ENCODE measurements around the gene GLB1L.
"Not testable (repeated sequence)": the region's sequence is repeated elsewhere in the genome, so short reads cannot be mapped to it uniquely, and the experiment has no call there.

GLB1L gene

GRCh38 chr2:219279916-219280516 lies 34.8 kb upstream of the GLB1L start:
- no peak for DNase-seq

DNA sequence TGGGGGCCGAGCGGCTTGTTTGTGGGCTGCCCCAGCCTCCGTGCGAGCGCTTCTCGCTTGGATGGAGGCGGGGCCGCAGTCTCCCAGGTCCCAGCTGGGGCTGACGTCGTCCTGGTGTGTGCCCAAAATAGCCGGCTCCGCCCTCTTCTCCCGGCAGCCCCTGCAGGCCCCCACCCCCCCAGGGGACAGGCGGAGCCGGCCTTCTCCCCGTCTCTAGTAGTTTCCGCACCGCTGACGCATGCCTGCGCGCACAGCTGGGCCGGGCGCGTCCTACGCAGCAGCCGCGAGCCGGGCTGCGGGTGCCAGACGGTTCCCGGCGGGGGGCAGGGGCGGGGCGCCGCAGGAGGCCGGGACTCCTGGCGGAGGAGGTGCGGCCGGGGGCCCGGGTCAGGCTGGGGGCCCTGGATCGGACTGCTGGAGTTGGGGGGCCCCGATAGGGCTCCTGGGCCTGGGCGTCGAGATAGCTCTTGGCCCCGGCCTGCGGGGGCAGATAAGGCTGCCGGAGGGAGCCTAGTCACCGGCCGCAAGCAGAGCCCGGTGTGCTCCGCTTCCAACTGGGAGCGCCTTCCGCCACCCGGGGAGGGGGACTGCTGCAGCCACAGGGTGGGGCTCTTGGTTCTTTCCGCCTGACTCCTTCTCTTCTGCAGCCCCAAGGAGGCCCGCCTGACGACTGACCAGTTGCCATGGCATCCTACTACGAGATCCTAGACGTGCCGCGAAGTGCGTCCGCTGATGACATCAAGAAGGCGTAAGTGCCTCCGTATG lies 34.1 kb upstream of the GLB1L start, which contains the start of gene DNAJB2:
Gene DNAJB2, plus strand, starts transcription at position 216 of the 765 bp plus-strand sequence. Its CDS starts 468 bp downstream, at position 684.
- DNase-seq: peak; percentile 98

GRCh38 chr2:219278655-219279150 lies 33.5 kb upstream of the GLB1L start:
- no peak for DNase-seq

- peak; percentile 56 for DNase-seq
These were observed 32.7 kb upstream of the GLB1L start for GRCh38 chr2:219277703-219278654.

DNA sequence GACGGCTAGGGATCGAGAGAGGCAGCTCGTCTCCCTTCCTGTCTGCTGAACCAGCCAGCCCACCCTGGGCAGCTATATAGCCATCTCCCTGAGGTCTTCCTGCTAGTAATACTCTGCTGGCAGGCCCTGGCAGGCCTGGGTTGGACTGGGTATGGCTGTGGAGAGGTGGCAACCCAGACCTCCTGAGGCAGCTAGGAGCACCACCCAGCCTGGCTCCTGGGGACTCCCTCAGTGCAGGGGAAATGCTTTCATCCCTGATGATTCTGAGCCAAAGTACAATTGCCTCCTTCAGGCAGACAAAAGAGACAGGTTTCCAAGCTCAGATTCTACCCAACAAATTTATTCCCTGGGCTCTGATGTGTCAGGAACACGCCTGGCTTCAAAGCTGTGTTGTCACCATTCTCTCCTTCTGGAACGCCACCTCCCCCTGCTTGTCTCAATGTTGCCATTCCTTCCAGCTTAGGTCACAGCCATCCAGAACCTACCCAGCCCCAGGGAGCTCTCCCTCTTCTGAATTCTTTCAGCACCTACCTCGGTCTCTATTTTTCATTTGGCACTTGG lies 29.2 kb upstream of the GLB1L start:
- DNase-seq: peak; percentile 85

GRCh38 chr2:219273937-219274336 lies 28.7 kb upstream of the GLB1L start:
- DNase-seq: no peak

DNA sequence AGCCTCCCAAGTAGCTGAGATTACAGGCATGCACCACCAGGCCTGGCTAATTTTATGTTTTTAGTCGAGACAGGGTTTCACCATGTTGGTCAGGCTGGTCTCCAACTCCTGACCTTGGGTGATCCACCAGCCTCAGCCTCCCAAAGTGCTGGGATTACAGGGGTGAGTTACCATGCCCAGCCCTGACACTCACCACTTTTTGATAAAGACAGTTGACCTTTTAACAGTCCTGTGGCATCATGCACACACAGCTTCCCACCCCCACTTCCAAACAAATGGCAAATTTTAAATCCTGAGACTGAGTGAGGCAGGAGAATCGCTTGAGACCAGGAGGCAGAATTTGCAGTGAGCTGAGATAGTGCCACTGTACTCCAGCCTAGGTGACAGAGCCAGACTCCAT lies 27.8 kb upstream of the GLB1L start:
- DNase-seq: no peak

DNA sequence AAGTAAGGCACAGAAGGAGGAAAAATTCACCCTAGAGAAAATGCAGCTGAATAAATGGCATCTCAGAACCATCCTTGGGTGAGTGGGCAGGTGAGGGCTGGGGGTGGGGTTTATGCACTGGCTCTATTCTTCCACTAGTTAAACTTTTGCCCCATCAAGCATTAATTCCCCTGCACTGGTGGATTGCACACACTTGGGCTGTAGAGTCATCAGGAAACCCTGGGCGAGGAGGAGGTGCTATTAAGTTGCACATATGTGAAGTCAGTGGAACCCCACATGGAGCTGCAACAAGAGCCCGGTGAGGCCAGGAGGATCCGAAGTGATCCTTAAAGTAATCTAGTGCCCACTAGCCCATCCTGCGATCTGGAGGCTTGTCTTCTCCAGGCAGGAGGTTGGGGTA lies 27.1 kb upstream of the GLB1L start:
- no peak for DNase-seq

GRCh38 chr2:219271021-219271420 lies 25.8 kb upstream of the GLB1L start:
- no peak for DNase-seq

- DNase-seq: no peak
These were observed 24.8 kb upstream of the GLB1L start for GRCh38 chr2:219270055-219270372.

DNA sequence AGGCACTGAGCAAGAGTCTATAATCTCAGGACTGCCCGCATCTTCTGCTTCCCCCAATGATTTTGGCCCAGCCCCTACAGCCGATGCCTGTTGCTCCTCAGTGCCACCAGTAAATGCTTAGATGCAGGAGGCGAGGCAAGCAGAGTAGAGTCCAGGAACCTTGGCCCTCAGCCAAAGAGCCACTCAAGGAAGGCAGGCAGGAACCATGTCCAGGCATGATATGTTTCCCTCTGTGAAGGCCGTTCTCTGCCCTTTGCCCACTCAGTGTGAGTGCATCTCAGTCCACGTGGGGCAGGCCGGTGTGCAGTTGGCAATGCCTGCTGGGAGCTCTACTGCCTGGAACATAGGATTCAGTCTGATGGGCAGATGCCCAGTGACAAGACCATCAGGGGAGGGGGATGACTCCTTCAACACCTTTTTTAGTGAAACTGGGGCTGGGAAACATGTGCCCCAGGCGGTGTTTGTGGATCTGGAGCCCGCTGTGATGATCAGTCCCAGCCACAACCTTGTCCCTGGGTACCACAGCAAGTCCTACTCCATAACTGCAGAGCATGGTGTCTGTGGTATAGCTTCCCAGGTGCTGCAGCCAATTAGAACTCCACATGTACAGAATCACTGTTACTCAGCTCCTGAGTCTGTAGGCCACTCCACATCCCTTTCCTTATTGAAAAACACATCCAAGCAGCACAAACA lies 24.3 kb upstream of the GLB1L start:
- DNase-seq: no peak

GRCh38 chr2:219268294-219268693 lies 23.1 kb upstream of the GLB1L start:
- DNase-seq: no peak

DNA sequence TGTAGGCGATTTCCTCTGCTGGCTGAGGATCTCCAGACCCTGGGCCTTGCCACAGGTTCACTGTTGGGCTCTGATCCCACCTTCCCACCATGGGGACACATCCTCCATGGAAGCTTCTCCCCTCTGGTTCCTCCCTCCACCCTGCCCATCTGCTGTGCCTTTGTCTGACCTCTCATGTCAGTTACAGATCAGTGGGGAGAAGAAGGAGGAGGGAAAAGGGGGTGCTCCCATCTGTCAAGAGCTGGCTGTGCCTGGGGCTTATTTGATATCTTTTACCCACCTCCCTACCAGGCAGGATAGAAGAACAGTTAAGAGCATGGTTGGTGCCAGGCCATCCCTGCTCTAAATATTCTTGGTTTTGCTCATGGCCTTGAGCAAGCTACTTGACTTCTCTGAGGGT lies 21.6 kb upstream of the GLB1L start:
- DNase-seq: no peak

DNA sequence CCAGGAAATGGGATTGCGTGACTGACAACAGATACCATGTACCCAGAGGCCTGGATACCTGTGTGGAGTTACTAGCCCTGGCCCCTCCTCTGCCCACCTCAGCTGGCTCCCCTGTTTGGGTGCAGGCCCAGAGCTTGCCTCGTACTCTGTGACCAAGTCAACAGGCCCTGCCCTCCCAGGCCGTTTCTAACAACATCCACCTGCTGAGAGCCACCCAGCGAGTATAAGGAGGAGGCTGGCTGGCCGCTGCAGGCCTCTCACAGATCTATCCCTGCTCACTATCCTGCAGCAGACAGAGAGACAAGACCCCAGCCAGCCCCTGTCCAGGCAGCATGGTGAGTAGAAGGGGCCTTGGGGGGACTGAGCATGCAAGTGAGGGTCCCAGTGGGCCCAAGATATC lies 21.0 kb upstream of the GLB1L start:
- no peak for DNase-seq

GRCh38 chr2:219261024-219261855 lies 16.0 kb upstream of the GLB1L start:
- no peak for DNase-seq

DNA sequence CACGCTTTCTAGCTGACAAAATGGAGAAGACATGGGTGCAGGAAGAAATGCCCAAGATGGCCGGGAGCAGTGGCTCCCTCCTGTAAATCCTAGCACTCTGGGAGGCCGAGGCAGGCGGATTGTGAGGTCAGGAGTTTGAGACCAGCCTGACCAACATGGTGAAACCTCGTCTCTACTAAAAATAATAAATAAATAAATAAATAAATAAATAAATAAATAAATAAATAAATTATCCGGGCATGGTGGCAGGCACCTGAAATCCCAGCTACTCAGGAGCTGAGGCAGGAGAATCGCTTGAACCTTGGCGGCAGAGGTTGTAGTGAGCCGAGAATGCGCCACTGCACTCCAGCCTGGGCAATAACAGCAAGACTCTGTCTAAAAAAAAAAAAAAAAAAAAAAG lies 13.7 kb upstream of the GLB1L start:
- not testable (repeated sequence) for DNase-seq

DNA sequence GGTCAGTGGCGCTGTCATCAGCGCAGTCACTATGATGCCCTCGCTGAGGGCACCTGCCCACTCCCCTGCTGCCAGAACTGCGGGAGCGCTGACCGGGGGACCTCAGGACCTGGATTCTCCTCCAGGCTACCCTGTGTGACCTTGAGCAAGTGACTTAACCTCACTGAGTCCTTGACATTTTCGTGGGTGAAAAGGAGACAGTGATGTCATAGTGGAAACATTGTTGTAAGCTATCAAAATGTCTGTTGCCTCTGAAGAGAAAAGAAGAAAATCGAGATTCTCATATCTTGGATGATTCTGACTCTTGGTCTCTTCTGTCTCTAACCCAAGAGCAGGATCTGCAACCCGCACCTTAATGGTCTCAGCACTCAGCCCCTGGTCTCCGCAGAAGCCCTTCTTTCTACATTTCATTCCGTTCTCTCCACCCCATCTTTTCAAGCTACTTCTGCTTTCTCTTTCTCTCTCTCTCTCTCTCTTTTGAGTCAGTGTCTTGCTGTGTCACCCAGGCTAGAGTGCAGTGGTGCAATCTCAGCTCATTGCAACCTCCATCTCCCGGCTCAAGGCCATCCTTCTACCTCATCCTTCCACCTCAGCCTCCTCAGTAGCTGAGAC lies 9.5 kb upstream of the GLB1L start:
- no peak for DNase-seq

GRCh38 chr2:219253753-219254589 lies 8.7 kb upstream of the GLB1L start, which contains the start of gene TUBA4A:
TUBA4A (minus strand) TSS chr2:219253918; CDS start chr2:219253858, 60 bp downstream.
- peak; percentile 9 for DNase-seq

GRCh38 chr2:219252900-219253752 lies 7.9 kb upstream of the GLB1L start, which contains the start of gene TUBA4B:
TUBA4B (plus strand) TSS chr2:219253243; CDS start chr2:219253408, 165 bp downstream.
- DNase-seq: no peak
